Measurements from ENCODE around the gene FIGN. TPM values are rescaled to one million over a fixed set of nuclear protein-coding genes. Genes with fewer than 3 reads are reported as not detected.

Gene FIGN
- total RNA-seq, 1 experiment from 2014 or later = not detected

DNA sequence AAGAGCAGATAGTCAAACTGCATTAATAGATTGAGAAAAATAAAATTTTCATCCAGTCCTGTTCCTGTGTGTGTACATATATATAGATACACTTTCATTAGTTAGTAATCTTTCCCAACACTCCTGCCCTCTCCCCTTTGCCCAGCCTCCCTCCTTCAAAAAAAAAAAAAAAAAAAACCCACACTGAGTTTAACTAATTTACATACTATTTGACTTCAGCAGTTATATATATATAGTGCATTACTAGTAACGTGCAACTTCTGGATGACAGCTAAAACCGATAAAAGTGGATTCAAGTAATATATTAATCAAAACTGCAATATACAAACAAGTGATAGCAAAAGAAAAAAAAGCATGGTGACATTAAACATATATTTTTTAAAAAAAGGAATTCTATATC, 1.4 kb downstream of the FIGN start:
- peaks cover 6% of the 10 kb centered on the region for H3K36me3 Mint-ChIP-seq (ENCODE audit: insufficient read depth, unreplicated experiment)
- Histone ChIP-seq H3K9me3 (no peaks in the 10 kb centered on the region), H3K4me3 (ENCODE audit: low read depth, low read length) (no peak overlapping the region), H3K36me3 (ENCODE audit: control insufficient read depth, insufficient read depth, low read length) (no peaks in the 10 kb centered on the region), H3K27me3 (replicated peaks; ENCODE audit: control insufficient read depth, insufficient read depth, low read length) (no peaks in the 10 kb centered on the region), H3K4me1 (no peaks in the 10 kb centered on the region)
- TF ChIP-seq, protein P1, sequence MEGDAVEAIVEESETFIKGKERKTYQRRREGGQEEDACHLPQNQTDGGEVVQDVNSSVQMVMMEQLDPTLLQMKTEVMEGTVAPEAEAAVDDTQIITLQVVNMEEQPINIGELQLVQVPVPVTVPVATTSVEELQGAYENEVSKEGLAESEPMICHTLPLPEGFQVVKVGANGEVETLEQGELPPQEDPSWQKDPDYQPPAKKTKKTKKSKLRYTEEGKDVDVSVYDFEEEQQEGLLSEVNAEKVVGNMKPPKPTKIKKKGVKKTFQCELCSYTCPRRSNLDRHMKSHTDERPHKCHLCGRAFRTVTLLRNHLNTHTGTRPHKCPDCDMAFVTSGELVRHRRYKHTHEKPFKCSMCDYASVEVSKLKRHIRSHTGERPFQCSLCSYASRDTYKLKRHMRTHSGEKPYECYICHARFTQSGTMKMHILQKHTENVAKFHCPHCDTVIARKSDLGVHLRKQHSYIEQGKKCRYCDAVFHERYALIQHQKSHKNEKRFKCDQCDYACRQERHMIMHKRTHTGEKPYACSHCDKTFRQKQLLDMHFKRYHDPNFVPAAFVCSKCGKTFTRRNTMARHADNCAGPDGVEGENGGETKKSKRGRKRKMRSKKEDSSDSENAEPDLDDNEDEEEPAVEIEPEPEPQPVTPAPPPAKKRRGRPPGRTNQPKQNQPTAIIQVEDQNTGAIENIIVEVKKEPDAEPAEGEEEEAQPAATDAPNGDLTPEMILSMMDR (IDR thresholded peaks at IDR 0.05; ENCODE audit: insufficient read depth in 1 of 2, low read depth in 1 of 2, low read length in 1 of 2, severe bottlenecking in 1 of 2, unreplicated experiment in 1 of 2) = no peak
- no peak overlapping the region for H3K4me3 Mint-ChIP-seq (ENCODE audit: unreplicated experiment)
- H3K9me3 Mint-ChIP-seq (ENCODE audit: unreplicated experiment) = peaks cover 11% of the 10 kb centered on the region
- no peaks in the 10 kb centered on the region for H3K4me1 Mint-ChIP-seq (ENCODE audit: low read depth, unreplicated experiment)
- intact Hi-C loops (cut with micrococcal nuclease; ENCODE audit: unreplicated experiment) = no loop called here
- no peaks in the 10 kb centered on the region for H3K27me3 Mint-ChIP-seq (ENCODE audit: insufficient read depth, unreplicated experiment)
- H3K27ac Mint-ChIP-seq (ENCODE audit: unreplicated experiment) = no peak overlapping the region
- ChIA-PET CTCF (no interaction called here), POLR2A (no interaction called here)
- DNase-seq = no peak
- BruUV-seq (replicated peaks) = no TSS peak

GRCh38 chr2:163733956-163734355, 1.9 kb downstream of the FIGN start:
- Histone ChIP-seq H3K27me3 (replicated peaks; ENCODE audit: control insufficient read depth, insufficient read depth, low read length) (no peaks in the 10 kb centered on the region), H3K4me1 (no peaks in the 10 kb centered on the region), H3K36me3 (ENCODE audit: control insufficient read depth, insufficient read depth, low read length) (no peaks in the 10 kb centered on the region), H3K9me3 (no peaks in the 10 kb centered on the region), H3K4me3 (ENCODE audit: low read depth, low read length) (no peak overlapping the region)
- H3K27me3 Mint-ChIP-seq (ENCODE audit: insufficient read depth, unreplicated experiment) = no peaks in the 10 kb centered on the region
- no peak for DNase-seq
- peaks cover 11% of the 10 kb centered on the region for H3K9me3 Mint-ChIP-seq (ENCODE audit: unreplicated experiment)
- H3K4me3 Mint-ChIP-seq (ENCODE audit: unreplicated experiment) = no peak overlapping the region
- TF ChIP-seq, protein P1 (IDR thresholded peaks at IDR 0.05; ENCODE audit: insufficient read depth in 1 of 2, low read depth in 1 of 2, low read length in 1 of 2, severe bottlenecking in 1 of 2, unreplicated experiment in 1 of 2) = no peak
- CTCF ChIA-PET = interaction anchor here (0.7 kb wide), 1 partner anchor 732 kb away, joined by 13 read pairs; no protein-coding TSS in a partner anchor
- BruUV-seq (replicated peaks) = no TSS peak
- intact Hi-C loops (cut with micrococcal nuclease; ENCODE audit: unreplicated experiment) = no loop called here
- no peaks in the 10 kb centered on the region for H3K4me1 Mint-ChIP-seq (ENCODE audit: low read depth, unreplicated experiment)
- H3K27ac Mint-ChIP-seq (ENCODE audit: unreplicated experiment) = no peak overlapping the region
- peaks cover 6% of the 10 kb centered on the region for H3K36me3 Mint-ChIP-seq (ENCODE audit: insufficient read depth, unreplicated experiment)
- POLR2A ChIA-PET = no interaction called here

DNA sequence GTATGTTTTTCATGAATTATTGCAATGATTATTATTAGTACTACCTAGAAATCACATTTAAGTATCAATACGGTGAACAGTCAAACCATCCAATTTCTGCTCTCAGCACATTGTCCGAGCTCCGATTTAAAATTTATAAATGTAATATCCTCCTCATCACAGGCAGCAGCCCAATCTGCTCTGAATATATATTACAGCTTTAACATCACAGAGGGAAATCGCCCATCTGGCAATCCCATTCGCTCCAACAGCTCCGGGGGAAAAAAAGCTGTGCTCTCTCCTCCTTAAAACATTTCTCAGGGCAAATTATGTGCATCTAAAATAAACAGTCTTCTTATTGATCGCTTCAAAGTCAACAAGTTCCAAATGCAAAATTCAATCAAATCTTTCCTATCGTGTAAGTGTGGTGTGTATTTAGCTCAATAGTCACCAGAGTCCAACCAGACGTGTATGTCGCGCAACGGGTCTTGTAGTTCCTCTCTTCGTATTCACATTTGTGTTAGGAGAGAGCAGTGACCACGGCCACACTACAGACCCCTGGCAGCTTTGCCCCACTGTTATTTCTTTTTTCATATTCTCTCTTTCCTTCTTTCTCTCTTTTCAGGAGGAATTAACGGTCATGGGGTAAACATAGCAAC, 2.4 kb downstream of the FIGN start:
- intact Hi-C loops (cut with micrococcal nuclease; ENCODE audit: unreplicated experiment) = no loop called here
- no peaks in the 10 kb centered on the region for H3K27me3 ChIP-seq (replicated peaks; ENCODE audit: control insufficient read depth, insufficient read depth, low read length)
- no peak overlapping the region for H3K4me3 ChIP-seq (ENCODE audit: low read depth, low read length)
- Mint-ChIP-seq H3K4me1 (ENCODE audit: low read depth, unreplicated experiment) (no peaks in the 10 kb centered on the region), H3K36me3 (ENCODE audit: insufficient read depth, unreplicated experiment) (peaks cover 6% of the 10 kb centered on the region), H3K27ac (ENCODE audit: unreplicated experiment) (no peak overlapping the region), H3K4me3 (ENCODE audit: unreplicated experiment) (no peak overlapping the region), H3K27me3 (ENCODE audit: insufficient read depth, unreplicated experiment) (no peaks in the 10 kb centered on the region), H3K9me3 (ENCODE audit: unreplicated experiment) (peaks cover 11% of the 10 kb centered on the region)
- no peaks in the 10 kb centered on the region for H3K36me3 ChIP-seq (ENCODE audit: control insufficient read depth, insufficient read depth, low read length)
- BruUV-seq (replicated peaks) = no TSS peak
- ChIA-PET CTCF (interaction anchor here (0.7 kb wide), 1 partner anchor 732 kb away, joined by 13 read pairs; no protein-coding TSS in a partner anchor), POLR2A (no interaction called here)
- H3K4me1 ChIP-seq = no peaks in the 10 kb centered on the region
- no peaks in the 10 kb centered on the region for H3K9me3 ChIP-seq
- no peak for DNase-seq
- TF ChIP-seq, protein P1 (IDR thresholded peaks at IDR 0.05; ENCODE audit: insufficient read depth in 1 of 2, low read depth in 1 of 2, low read length in 1 of 2, severe bottlenecking in 1 of 2, unreplicated experiment in 1 of 2) = no peak
